Hematopoietic multipotent progenitor cell treated with erythropoietin and hydrocortisone succinate and interleukin-3 and kit ligand, for 4 days (in vitro differentiated cells): Measurements from ENCODE around the gene ALLC.

ENCODE experiments used
- DNase-seq: peaks from one replicate; pipeline ENCODE4 v3.0.0-alpha.2; 2015

Gene ALLC

DNA sequence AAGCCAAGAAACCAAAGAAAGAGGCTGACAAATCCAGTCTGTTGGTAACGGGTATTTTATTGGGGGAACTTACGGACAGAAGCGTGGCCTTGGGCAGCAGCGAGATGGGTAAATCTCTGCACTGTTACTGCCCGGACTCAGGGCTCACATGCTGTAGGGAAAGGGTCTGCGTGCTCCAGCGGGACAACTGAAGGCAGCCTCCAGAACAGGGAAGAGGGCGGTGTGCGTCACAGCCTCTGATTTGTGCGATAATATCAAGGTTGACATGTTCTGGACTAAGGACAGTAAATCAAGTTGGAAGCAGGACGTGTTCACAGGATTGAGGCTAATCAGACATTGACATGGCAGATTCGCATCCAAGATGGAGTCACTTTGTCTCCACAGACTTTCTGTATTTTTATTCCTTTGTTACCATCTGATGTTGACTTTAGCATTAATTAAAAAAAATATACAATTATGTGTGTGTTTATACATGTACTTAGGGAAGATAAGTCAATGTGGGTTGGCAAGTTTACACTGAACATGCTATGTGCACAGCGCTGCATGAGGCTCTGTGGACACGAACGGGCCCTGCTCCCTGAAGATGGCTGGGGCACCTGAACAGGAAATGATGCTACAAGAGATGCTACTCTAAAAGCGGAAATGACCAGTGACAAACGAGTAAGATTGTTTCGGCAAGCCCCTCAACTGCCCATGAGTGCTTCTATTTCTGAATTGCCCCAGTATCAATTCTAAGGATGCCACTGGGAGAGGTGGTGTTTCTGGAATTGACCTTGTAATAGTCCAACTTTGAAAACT, 22.7 kb downstream of the ALLC start:
- DNase-seq = no peak

- DNase-seq = no peak
Measured at GRCh38 chr2:3681625-3682024, 23.6 kb downstream of the ALLC start.

DNA sequence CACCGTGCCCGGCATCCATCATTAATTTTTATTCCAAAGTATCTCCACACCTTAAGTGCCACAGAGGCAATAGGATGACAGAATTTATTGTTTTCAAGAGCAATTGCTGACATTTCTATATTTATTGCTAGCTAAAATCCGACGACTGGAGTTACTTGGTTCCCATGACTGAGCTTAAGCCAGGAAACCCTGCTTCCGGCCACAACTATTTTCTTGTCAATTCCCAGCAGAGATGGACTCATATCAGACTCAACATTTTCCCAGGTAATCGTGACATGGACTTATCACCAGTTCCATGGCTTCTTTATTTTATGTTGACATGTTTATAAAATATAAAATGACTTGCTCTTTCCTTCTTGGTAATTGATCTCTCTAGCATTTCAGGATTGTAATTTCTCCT, 24.8 kb downstream of the ALLC start:
- DNase-seq = no peak

DNA sequence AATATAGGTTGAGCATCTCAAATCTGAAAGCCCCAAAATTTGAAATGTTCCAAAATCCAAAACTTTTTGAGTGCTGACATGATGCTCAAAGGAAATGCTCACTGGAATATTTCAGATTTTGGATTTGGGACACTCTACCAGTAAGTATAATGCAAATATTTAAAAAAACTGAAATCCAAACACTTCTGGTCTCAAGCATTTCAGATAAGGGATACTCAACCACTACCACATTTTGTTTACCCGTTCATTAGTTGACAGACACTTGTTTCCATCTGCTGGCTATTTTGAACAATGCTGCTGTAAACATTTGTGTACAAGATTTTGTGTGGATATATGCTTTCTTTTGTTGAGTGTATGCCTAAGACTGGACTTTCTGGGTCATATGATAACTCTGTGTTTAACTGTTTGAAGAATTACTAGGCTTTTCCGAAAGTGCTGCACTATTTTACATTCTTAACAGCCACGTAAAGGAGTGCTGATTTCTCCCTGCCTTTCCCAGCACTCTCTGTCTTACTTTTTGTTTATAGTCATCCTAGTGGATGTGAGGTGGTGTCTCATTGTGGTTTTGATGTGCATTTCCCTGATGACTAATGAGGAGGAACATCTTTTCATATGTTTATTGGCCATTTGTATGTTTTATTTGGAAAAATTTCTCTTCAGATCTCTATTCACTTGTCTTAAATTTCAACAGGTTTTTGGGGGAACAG, 25.9 kb downstream of the ALLC start:
- no peak for DNase-seq

GRCh38 chr2:3689998-3690748, 32.2 kb downstream of the ALLC start:
- peak; percentile 14 for DNase-seq

GRCh38 chr2:3692375-3692774, 34.4 kb downstream of the ALLC start:
- DNase-seq = peak; percentile 59

DNA sequence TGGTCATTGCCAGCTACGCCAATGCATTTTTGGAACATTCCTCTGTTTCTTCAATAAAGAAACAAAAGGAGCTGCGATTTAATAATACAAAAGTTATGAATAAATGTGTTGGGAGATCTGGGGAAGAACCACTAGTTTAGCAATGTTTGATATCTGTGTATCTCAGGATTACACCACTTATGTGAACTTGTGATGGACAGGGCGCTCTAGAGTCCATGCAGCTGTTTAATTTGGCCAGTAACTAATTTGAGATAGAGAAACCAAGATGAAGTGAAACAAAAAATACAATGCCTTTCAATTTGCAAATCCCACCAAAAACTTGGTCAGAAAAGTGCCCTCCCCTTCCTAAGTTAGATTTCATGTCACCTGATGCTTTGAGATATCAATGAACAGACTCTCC, 38.5 kb downstream of the ALLC start:
- no peak for DNase-seq

GRCh38 chr2:3701071-3701470, 43.1 kb downstream of the ALLC start:
- DNase-seq = no peak

- DNase-seq = peak; percentile 3
Measured at GRCh38 chr2:3703236-3703756, 45.3 kb downstream of the ALLC start, which contains the start of gene DCDC2C. Gene DCDC2C, plus strand, starts transcription at chr2:3703575. Its CDS starts 177 bp downstream, at chr2:3703752.

GRCh38 chr2:3703757-3704355, 45.9 kb downstream of the ALLC start:
- DNase-seq = no peak

GRCh38 chr2:3704692-3705091, 46.7 kb downstream of the ALLC start:
- no peak for DNase-seq

- no peak for DNase-seq
Measured at GRCh38 chr2:3705782-3706181, 47.8 kb downstream of the ALLC start.

- no peak for DNase-seq
Measured at GRCh38 chr2:3706892-3707291, 48.9 kb downstream of the ALLC start.

DNA sequence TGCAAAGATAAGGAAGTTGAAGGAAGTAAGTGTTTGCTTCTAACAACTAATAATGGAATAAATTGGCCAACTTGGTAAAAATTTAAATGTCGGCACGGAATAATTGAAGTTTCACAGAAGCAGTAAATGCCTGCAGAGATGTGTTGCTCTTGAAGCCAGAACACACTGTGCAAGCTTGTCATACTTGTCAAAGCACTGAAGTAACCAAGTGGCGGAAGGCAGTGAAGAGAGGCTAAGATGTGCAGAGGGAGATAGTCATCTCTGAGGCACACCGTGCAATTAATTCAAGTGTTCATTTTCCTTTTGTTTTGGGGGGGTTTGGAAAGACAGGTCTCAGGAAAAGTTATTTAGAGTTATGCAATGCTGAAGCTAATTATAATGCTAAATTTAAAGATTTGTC, 50.6 kb downstream of the ALLC start:
- no peak for DNase-seq

DNA sequence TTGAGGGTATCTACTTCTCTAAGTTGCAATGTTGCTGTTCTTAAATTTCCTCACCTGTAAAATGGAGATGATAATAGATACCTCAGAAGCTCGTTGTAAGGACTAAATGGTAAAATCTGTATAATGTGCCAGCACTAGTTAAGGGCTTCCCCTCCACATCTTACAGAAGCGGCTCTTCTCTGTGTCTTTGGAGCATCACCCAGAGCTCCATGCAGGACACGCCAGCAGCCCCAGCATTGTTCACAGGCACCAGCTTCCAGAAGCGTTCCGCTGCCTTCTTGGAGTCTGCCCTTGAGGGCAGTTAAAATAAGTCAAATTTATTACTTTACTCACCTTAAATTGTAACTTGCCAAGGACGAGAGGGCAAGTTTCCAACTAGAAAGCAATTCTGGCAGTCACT, 51.2 kb downstream of the ALLC start:
- DNase-seq = no peak

- DNase-seq = no peak
Measured at GRCh38 chr2:3712424-3712823, 54.4 kb downstream of the ALLC start.

GRCh38 chr2:3712831-3713503, 55.0 kb downstream of the ALLC start:
- DNase-seq = no peak

- no peak for DNase-seq
Measured at GRCh38 chr2:3718679-3719078, 60.7 kb downstream of the ALLC start.

- DNase-seq = no peak
Measured at GRCh38 chr2:3725002-3725401, 67.0 kb downstream of the ALLC start.

GRCh38 chr2:3725458-3726250, 67.7 kb downstream of the ALLC start:
- DNase-seq = no peak

DNA sequence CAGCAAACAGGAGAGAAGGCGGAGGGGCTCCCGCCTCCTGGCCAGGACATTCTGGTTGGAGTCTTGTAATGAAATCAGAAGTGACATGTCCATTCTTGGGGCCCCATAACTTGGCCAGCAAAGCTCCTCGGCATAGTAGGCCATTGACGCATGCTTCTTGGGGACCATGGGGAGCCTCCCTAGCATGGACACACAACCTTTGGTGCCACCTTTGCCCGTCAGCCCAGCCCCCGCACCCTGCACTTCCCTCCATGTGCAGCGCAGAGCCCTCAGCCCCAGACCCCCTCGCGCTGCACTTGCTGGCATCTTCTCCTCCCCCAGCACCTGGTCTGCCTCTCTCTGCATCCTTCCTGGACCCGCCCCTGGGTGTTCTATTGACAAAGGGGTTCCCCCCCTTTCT, 68.5 kb downstream of the ALLC start:
- DNase-seq = no peak
